NCI-H510A (cell line): ENCODE results near the gene NCKAP5L.

Source experiments
- DNase-seq: peaks from one replicate; lab custom pipeline; 2025; lab: John Stamatoyannopoulos, UW

NCKAP5L gene

DNA sequence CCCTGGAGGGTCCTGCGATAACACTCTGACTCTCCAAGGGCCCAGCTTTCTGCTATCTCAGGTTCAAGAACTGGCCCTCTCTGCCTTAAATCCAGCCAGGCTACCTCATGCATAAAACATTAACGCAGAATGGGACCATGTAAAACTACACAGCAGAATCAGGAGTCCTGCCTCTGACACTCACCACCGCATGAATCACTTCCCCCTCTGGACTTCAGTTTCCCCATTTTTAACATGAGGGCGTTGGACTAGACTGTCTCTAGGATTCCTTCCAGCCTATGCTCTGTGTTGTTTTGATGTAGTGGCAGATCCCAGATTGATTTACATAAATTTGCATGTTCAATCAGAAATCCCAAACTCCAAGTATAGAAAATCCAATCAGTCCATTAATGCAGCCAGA, 3.3 kb downstream of the NCKAP5L start:
- DNase-seq = no peak

DNA sequence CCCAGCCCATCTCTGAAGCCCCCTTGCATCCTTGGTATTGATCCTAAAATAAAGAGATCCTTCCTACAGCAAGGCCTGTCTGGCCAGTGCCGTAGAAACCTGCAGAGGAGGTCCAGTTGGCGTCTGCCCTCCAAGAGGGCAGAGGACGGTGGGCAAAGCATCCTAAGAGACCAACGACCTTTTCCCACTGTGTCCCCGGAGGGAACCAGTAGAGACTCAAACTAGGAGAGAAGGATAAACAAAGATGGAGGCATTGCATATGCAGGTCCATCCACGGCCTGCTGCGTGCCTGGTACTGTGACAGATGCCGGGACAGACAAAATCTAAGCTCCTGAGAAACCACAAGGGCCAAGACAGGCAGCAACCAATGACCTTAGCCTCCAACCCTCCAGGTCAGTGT, 3.8 kb downstream of the NCKAP5L start:
- no peak for DNase-seq

DNA sequence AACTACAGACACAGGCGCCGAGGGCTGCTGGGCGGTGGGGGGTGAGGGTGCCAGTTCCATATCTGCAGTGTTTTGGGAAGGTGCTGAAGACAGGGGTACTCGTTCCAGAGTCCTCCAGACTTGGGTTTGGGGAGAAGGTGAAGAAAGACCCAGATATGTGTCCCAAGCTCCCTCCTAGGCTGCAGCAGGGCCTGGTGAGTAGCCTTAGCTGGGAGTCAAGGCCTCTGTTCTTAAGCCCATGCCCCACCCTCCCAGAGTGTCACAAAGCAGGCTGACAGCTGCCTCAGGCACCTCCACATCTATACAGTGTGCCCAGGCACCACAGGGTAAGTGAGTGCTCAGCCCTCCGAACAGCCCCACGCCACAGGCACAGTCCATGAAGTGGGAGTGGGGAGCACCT, 4.3 kb downstream of the NCKAP5L start:
- no peak for DNase-seq

DNA sequence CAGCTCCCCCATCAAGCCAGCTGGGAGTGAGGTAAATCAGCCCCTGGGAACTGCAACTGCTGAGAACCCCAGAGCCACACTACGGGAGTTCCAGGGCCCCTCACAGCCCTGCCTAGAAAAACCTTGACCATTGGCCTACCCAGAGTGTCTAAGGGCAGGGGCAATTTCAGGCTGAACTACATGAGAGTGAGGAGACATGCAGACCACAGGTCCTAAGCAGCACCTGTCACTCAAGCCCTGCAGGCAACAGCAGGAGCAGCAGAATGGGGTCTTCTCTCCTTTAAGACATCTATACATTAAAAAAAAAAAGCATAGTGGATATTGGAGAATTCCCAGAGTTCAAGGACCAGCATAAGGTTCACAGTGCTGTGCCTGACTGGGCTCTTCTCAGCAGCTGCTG, 4.9 kb downstream of the NCKAP5L start:
- no peak for DNase-seq

DNA sequence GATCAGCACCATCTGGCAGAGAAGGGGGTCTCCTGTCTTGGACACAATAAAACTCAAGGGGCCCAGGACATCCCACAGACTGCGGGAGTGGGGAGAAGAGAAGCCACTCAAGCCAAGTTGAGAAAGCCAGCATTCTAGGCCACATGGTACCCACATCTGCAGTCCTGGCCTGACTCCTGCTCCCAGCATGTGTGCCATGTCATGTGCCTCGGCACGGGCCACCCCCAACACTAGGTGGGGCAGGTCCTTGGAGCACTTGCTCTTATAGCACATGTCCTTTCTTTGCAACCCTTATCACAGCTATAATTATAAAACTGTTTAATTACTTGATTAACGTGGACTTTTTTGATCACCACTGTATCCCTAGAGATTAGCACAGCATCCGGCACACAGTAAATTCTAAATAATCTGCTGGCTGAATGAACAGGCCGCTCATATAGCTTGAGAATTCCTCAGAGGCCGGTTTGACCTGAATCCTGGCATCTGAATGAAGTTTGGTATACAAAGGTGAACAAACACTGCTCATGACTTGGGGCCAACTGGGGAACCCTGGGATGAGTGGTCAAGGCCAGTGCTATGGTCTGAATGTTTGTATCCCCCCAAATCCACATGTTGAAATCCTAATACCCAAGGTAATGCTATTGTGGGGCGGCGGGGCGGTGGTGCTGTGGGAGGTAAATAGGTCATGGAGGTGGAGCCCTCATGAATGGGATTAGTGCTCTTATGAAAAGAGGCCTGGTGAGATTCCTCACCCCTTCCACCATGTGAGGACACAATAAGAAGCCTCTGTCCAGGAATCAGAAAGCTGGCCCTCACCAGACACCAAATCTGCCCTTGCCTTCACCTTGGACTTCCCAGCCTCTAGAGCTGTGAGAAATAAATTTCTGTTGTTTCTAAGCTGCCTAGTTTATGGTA, 6.6 kb downstream of the NCKAP5L start:
- no peak for DNase-seq

DNA sequence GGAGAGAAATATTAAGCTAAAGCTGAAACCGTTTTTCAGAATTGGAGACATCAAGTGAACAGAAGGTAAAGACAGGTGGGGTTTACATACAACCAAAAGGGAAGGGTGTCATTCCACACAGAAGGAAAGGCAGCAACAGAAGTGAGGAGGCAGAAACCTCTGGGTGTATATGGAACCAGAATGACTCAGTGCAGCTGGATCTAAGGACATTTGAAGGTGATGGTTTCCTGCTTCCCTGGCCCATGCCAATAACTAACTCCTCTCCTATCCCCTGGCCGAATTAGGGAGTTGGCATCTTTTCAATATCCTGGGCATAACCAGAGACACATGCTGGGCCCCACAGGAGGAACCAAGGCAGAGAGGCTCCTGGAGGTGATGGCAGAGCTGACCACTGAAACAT, 8.4 kb downstream of the NCKAP5L start:
- DNase-seq = no peak

DNA sequence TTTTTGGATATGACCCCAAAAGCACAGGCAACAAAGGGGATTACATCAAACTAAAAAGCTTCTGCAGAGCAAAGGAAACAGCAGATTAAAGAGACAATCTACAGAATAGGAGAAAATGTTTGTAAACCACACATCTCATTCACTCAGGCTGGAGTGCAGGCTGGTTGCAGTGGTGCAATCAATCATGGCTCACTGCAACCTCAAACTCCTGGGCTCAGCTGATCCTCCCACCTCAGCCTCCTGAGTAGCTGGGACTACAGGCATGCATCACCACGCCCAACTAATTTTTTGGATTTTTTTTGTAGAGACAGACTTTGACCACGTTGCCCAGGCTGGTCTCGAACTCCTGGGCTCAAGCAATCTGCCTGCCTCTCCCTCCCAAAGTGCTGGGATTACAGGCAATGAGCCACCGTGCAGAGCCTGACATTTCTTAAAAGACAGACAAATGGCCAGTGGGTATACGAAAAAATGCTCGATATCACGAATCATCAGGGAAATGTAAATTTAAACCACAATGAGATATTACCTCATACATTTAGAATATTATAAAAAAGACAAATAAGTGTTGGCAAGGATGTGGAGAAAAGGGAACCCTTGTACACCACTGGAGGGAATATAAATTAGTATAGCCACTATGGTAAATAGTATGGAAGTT, 9.8 kb downstream of the NCKAP5L start:
- DNase-seq = no peak

DNA sequence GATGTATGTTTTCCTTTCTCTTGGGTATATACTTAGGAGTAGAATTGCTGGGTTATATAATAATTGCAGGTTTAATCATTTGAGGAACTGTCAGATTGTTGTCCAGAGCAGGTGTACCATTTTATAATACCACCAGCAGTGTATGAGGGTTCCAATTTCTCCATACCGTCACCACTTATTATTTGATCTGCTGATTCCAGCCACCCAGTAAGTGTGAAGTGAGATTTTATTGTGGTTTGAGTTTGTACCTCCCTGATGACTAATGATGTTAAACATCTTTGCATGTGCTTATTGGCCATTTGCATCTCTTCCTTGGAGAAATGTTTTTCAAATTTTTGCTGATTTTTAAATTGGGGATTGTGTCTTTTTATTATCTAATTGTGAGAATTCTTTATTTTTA, 15.1 kb downstream of the NCKAP5L start:
- no peak for DNase-seq

DNA sequence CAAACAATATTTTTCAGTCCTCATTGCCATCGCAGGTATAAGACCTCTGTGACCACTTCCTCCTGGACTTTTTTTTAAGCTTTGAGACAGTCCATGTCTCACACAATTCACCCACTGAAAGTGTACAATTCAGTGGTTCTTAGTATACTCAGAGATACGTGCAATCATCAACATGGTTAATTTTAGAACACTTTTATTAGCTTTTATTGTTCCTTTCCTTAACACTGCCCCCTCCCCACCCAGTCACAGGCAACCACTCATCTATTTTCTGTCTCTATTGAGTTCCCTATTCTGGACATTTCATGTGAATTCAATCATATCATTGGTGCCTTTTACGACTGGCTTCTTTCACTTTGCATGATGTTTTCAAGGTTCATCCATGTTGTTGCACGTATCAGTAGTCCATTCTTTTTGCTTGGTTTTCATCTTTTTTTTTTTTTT, 16.2 kb downstream of the NCKAP5L start:
- DNase-seq = no peak

DNA sequence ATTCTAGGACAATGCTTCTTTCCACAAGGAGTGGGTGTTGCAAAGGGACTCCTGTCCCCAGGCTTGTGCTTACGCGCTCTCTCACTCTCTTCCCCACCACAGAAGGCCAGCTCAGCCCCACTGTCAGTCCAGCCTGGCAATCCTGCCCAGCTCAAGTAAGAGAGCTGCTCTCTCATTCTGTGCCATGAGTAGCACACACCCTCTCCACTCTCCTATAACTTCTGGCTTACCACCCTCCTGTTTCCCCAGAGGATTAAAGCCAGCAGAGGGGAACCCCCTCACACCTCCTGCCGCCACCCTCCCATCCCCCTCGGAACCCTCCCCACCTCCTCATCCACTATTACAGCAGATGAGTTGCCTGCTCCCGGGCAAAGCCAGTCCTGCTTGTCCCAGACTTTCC, 17.1 kb downstream of the NCKAP5L start:
- DNase-seq = no peak

DNA sequence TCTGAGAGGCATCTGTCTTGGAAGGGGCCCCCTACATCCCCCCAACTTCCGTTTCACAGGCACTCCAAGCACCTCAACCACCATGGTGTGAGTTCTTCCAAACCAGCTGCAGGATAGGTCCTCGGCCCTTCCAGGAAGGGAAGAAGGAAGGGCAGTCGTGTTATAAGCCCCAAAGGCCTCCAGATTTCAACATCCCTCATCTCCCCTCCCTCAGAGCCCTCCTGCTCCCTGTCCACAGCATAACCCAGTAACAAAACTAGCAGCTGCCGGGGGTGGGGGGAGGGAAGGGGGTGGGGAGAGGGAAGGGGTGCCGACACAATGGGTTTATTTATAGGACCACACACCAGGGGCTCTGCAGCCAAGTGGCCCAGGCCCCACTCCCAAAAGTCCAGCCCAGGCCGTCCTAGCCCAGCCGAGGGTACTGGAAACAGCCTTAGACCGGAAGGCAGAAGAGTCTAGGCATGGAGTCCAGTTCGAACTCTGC, 18.3 kb downstream of the NCKAP5L start:
- no peak for DNase-seq

DNA sequence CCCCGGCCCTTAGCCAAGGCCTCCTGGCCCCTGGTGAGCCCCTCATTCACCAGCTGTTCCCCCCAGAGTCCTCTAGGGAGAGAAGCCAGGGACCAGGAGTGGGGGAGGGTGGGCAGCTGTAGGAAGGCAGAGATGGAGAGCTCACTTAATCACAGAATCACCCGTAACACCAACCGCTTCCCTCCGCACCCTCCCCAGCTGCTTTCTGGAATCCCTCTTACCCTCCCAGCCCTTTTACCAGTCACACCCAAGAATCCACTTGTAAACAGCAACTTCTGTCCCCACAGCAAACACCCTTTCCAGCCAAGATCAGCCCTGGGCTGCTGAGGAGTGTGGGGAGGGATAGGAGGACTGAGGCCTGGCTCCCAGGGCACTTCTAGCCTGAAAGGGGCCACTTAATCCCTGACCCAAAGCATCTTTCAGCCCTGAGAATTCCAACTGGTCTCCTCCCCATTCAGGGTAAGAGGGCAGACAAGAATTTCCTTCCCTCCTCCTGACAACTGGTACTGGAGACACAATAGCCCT, 18.8 kb downstream of the NCKAP5L start:
- DNase-seq = no peak

DNA sequence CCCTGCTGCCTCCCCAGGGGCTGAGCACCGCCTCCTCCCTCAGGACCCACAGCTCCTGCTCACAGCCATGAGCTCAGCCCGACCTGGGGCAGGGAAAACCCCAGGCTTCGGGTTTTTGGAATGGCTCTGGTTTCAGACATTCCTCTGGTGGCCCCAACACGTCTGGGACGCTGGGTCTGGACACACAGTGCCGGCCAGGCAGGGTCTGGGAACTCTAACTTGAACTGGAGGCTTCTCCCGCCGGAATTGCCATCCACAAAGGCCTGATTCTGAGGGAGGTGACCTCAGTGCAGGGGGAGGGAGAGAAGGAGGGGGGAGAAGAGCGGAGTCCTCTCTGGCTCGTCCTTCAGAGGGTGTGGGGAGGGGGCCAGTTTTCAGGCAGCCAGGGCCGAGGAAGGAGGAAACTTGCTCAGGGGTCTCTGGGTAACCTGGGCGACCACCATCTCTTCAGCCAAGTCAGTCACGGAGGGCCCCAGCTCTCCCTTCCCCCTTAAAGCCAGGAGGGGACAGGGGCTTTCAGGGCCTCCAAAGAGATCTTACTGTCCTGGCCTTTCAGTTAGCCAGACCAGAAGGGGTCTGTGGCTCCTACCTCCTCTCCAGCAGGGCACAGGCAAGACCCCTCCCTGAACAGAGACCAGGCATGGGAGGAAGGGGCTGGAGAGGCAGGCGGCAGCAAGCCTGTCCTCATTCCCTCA, 19.4 kb downstream of the NCKAP5L start:
- DNase-seq = no peak

DNA sequence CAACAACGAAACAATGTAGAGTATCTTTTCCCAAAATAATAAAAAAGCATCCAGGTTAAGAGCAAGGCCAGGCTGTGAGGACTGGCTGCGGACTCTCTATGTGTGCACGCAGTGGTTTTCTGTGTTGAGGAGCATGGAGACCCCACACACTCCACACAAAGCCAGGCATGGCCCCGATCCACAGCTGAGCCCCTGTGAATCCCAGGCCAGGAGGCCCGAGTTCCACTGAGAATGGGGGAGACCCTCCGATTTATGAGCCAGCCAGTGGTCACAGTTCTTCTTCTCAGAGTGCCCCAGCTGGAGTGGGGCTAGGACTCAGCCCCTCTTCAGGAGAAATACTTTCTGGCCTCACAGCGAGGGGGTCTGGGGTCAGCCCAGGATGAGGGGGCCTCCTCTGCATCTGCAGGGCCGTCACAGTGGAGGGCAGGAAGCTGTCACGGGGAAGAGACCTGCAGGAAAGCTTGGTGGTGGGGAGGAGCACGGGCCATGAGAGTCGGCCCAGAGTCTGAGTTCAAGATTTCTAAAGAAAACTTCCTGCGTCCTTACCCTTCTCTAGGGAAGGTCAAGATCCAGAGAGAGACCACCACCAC, 20.1 kb downstream of the NCKAP5L start:
- no peak for DNase-seq

DNA sequence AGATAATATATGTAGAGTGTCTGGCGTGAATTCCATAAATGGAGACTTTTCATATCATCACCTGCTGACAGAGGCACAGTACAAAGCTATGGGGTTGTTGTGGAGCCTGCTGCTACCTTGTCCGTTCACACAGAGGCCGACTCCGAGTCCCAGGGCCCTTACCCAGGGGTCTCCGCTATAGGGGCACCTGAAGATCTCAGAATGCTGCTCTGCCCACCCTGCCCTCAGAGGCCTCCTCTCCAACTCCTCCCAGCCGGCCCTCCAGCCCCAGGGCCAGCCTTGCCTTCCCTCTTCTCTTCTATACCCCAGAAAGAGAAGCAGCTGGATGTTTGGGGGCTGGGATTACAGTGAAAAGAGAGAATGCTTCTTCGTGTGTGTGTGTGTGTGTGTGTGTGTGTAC, 21.3 kb downstream of the NCKAP5L start:
- DNase-seq = no peak

DNA sequence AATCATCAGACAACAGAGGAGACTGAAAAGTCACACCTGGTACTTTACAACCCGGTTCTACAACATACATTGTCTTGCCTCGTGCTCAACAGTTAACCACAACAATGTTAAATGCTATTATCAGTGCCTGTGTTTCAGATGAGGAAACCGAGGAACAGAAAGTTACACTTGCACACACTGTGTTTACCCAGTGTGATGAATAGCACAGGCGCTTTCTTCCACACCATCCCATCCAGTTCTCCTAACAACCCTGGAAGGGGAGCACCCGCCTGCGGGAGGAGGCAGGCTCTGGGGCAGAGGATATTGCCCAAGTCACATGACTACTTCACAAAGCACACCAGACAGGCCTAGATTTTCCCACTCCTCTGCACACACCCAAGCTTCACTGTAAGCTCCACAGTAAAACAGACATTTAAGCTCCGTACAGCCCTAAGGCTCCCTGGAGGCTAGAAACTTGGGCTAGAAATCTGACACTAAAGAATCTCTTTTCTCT, 21.8 kb downstream of the NCKAP5L start:
- no peak for DNase-seq

DNA sequence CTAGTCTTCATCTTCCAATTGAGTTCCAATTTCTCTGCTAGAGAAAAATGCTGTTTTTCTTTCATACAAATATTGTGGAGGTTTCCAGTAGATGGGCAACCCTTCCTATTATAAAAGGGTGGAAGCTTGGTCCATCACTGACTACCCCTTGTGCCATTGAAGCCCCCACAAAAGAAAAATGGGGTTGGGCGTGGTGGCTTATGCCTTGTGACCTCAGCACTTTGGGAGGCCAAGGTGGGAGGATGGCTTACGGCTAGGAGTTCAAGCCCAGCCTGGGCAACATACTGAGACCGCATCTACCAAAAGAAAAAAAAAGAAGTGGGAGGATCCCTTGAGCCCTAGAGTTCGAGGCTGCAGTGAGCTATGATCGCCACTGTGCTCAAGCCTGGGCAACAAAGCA, 22.8 kb downstream of the NCKAP5L start:
- DNase-seq = no peak

DNA sequence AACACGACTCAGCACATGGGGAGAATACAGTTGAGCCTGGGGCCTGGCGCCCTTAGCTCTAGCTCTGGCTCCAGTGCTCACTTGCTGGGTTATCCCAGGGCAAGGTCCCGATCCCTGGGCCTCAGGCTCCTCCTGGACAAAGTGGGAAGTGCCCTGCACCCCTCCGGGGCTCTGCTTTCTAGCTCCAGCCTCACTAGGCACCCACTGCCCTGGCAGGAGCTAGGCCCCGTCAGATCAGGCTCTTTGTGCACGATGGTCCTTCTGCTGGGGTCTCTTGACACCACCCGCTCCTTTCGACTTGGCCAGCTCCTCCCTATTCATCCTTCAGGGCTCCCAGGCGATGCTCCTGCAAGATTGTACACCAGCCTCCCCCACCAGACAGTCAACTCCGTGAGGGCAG, 23.4 kb downstream of the NCKAP5L start:
- DNase-seq = no peak

DNA sequence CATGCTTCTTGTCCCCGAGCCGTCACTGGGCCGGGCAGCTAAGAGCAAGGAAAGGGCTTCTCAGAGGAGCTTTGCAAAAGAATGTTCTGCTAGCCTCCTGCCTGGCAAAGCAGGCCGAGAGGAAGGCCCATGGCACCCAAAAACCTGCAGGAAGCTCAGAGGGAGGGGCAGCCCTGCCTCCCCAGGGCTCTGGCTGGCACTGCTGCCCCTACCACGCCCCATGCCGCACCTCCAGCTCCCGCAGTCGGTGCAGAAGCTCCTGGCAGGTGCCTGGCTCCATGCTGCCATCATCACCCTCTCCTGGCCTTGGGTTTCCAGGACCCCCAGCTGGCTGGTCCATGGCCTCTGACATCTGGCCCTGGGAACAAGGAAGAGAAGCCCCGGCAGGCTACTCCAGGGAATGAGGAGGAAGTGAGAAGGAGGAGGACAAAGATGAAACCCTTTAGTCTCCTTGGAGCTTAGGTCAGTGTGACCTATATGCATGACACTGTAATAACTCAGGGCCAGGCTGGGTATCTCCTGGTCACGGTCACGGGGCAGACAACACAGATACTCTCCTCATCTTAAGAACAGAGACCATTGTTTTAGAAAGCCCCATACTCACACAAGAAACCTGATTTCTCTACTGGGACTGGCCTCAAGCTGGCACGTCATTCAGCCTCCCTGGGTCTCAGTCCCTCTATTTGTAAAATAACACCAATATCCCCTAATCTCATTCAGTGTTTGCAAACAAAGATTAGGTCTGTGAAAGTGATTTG, 24.3 kb downstream of the NCKAP5L start:
- DNase-seq = no peak

DNA sequence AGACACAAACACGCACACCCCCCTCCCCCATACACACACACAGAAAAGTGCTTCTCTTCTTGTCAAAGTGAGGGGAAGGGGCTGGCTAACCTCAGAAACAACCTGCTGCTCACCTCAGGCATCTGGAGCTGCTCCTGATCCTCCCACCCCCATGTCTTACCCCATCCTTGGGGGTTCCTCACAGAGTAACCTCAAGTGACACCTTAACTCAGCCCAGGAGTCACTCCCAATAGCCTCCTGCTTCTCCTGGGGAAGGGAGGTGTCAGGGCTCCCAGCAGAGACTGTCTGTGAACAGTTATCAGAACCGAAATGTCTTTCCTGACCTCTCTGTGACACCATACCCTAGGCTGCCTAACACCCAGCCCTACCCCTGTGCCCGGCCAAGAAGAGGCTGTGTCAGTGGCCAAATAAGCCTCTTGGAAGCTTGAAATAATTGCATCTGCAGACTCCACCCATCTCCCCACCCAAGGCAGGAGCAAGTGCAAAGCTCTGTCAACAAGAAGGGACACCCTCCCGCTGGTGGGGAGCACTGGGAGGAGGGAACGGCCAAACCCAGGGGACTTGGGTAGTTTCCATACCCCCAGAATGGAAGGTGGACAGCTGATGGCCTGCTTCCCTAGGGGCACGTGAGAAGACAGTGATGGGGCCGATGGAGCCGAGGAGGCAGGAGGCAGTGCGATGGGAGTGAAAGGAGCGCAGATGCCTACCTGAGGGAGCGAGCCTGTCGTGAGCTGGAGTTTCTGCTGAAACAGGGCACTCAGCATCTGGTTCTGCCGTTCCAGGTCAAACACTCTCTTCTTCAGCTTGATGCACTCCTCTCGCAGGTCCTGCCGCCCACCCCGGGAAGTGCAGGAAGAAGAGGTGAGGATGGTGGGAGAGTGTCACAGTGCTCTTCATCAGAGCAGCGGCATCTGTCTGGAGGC, 26.8 kb downstream of the NCKAP5L start:
- no peak for DNase-seq
